MM.1S (cell line): Measurements from ENCODE around the gene CDH4.

Experiments
- EZH2 ChIP-seq: fragments of 300-600 bp; sonication (generic); optimal IDR thresholded peaks from 2 replicates; pipeline ENCODE3; 2017; ENCODE audit warnings: low read depth, mild to moderate bottlenecking, antibody characterized with exemption, low read length, mixed read lengths
- EZH2phosphoT487 ChIP-seq: fragments of 300-600 bp; sonication (generic); IDR thresholded peaks from 2 replicates; pipeline ENCODE4 v1.6.1; 2018; ENCODE audit warnings: antibody characterized with exemption, low read length
- TF ChIP-seq, protein P1 (sequence below): fragments of 300-600 bp; sonication (generic); IDR thresholded peaks from 2 replicates; pipeline ENCODE4 v1.5.1; 2016; ENCODE audit warnings: antibody characterized with exemption, low read length, mixed read lengths

DNA sequence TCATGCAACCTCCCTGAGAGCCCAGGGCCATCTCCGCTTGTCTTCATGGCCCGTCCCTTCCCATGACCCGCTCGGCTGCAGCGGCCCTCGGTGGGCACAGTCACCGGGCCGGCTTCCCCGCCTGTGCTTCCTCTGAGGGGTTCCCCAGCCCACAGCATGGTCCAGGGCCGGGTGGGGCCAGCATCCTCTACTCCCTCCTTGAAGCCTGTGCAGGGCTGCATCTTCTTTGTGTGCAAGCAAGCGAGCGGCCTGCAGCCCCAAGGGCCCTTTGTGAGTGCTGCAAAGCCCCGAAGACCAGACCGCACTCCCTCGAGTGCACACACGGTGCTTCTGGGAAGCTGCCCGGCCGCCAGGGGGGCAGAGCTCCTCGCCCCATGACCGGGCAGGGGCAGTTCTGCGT, 547.9 kb downstream of the CDH4 start:
- TF ChIP-seq, protein P1, sequence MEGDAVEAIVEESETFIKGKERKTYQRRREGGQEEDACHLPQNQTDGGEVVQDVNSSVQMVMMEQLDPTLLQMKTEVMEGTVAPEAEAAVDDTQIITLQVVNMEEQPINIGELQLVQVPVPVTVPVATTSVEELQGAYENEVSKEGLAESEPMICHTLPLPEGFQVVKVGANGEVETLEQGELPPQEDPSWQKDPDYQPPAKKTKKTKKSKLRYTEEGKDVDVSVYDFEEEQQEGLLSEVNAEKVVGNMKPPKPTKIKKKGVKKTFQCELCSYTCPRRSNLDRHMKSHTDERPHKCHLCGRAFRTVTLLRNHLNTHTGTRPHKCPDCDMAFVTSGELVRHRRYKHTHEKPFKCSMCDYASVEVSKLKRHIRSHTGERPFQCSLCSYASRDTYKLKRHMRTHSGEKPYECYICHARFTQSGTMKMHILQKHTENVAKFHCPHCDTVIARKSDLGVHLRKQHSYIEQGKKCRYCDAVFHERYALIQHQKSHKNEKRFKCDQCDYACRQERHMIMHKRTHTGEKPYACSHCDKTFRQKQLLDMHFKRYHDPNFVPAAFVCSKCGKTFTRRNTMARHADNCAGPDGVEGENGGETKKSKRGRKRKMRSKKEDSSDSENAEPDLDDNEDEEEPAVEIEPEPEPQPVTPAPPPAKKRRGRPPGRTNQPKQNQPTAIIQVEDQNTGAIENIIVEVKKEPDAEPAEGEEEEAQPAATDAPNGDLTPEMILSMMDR = no peak
- TF ChIP-seq EZH2phosphoT487 (no peak), EZH2 (no peak)
